ENCODE data around the gene ACY1.

- TF ChIP-seq CTCF (IDR thresholded peaks at IDR 0.05) (no peak), POLR2A (IDR thresholded peaks at IDR 0.05) (no peak)
Observed at GRCh38 chr3:52032702-52033408, 49.5 kb downstream of the ACY1 start.
